Erythroblast (primary cell): Measurements from ENCODE around the gene GTF2H4.

Experiments
- GATA1 ChIP-seq: IDR thresholded peaks from 2 replicates; pipeline ENCODE4 v1.6.1; 2011; ENCODE audit warnings: low read depth, mild to moderate bottlenecking, control low read depth, low read length, moderate library complexity
- POLR2A ChIP-seq: IDR thresholded peaks from 2 replicates; pipeline ENCODE4 v1.6.1; 2011; ENCODE audit warnings: mild to moderate bottlenecking, low read length

GRCh38 chr6:30893001-30893591 is 14.9 kb upstream of the GTF2H4 start:
- TF ChIP-seq POLR2A (no peak), GATA1 (no peak)
